HG03521 (cell line): ENCODE data around the gene RNF123.

Source experiments
- ATAC-seq: cut with Tn5 transposase; IDR thresholded peaks from one replicate; pipeline ENCODE4 v1.9.1; 2021; ENCODE audit warnings: mild to moderate bottlenecking, moderate library complexity; ENCODE audit not compliant: unreplicated experiment

Gene RNF123

GRCh38 chr3:49689046-49689907 lies at the start of gene RNF123, which contains the start of gene MST1:
TSS of gene RNF123 (plus strand) at chr3:49689557. CDS start at chr3:49691166, 1,609 bp downstream.
TSS of gene MST1 (minus strand) at chr3:49689474. CDS start at chr3:49688691, 783 bp downstream.
- ATAC-seq, result peak; percentile 66

GRCh38 chr3:49641292-49641691 lies 48.1 kb upstream of the RNF123 start:
- no peak for ATAC-seq

- no peak for ATAC-seq
These were observed 47.2 kb upstream of the RNF123 start for GRCh38 chr3:49641921-49642707.

GRCh38 chr3:49642708-49643145 lies 46.6 kb upstream of the RNF123 start:
- ATAC-seq, result no peak

- ATAC-seq, result no peak
These were observed 44.7 kb upstream of the RNF123 start for GRCh38 chr3:49644684-49645083.

- no peak for ATAC-seq
These were observed 43.1 kb upstream of the RNF123 start for GRCh38 chr3:49646236-49646635.

- ATAC-seq, result no peak
These were observed 41.6 kb upstream of the RNF123 start for GRCh38 chr3:49647741-49648140.

- no peak for ATAC-seq
These were observed 40.9 kb upstream of the RNF123 start for GRCh38 chr3:49648354-49649019.

GRCh38 chr3:49649576-49649975 lies 39.8 kb upstream of the RNF123 start:
- ATAC-seq, result no peak

- no peak for ATAC-seq
These were observed 39.2 kb upstream of the RNF123 start for GRCh38 chr3:49650177-49650576.

GRCh38 chr3:49650637-49651036 lies 38.7 kb upstream of the RNF123 start:
- ATAC-seq, result no peak

GRCh38 chr3:49652218-49652902 lies 37.0 kb upstream of the RNF123 start:
- no peak for ATAC-seq

- no peak for ATAC-seq
These were observed 36.4 kb upstream of the RNF123 start for GRCh38 chr3:49652903-49653415.

GRCh38 chr3:49653621-49654020 lies 35.7 kb upstream of the RNF123 start:
- no peak for ATAC-seq

GRCh38 chr3:49654176-49654825 lies 35.1 kb upstream of the RNF123 start:
- ATAC-seq, result no peak

GRCh38 chr3:49654955-49655556 lies 34.3 kb upstream of the RNF123 start:
- ATAC-seq, result no peak

- no peak for ATAC-seq
These were observed 33.5 kb upstream of the RNF123 start for GRCh38 chr3:49655731-49656285.

GRCh38 chr3:49656541-49657112 lies 32.7 kb upstream of the RNF123 start:
- no peak for ATAC-seq
